ENCODE data around the gene TSTD2.

The TSTD2 gene

DNA sequence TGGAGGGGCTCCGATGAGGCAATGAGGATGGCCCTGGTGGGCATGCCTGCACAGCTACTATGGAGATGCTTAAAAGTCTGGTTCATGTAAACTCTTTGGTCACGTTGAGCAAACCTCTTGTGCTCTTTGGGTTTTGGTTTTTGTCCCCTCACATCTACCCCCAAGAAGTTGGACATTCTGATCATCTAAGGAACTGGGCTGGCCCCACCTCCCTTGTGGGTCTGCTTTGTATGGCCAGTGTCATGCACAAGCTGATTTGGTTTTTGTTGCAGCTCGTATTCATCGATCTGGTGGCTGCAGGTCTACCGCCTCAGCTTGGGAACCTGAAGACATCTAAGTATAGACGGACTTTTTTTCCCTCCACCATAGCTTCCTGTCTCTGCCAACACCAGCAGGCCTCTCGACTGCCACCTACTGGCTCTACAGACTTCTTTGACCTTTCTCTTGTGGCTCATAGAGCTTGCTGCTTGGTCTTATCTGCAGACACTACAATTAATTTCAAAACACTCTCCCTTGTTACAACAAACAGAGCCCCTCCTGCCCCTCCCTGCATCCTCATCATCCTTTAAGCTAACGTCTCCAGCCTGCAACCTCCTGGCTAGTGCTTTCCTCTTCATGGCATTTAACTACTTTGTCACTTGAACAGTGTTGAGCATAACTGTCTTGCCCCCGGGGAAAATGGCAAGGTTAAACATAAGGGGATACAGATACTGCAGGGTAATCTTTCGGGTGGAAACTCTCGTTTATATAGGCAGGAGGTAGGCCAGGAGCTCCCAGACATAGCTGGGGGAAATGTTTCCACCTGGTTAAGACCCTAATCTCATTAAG is 34.5 kb downstream of the TSTD2 start:
- no peaks in the 10 kb centered on the region for H4K20me1 ChIP-seq (ENCODE audit: insufficient read depth, low read length)
- H3K9ac ChIP-seq (ENCODE audit: low read length): no peak overlapping the region
- no peaks in the 10 kb centered on the region for H3K9me3 ChIP-seq (replicated peaks; ENCODE audit: insufficient read depth, low read length)
- 0 out of 2 replicates have a peak overlapping the region, but pooled peaks have one; percentile 23 for H3K4me3 ChIP-seq (ENCODE audit: low read length)
- peak overlapping the region; percentile 70 for H2AFZ ChIP-seq (ENCODE audit: low read length)
- TF ChIP-seq, protein P1, sequence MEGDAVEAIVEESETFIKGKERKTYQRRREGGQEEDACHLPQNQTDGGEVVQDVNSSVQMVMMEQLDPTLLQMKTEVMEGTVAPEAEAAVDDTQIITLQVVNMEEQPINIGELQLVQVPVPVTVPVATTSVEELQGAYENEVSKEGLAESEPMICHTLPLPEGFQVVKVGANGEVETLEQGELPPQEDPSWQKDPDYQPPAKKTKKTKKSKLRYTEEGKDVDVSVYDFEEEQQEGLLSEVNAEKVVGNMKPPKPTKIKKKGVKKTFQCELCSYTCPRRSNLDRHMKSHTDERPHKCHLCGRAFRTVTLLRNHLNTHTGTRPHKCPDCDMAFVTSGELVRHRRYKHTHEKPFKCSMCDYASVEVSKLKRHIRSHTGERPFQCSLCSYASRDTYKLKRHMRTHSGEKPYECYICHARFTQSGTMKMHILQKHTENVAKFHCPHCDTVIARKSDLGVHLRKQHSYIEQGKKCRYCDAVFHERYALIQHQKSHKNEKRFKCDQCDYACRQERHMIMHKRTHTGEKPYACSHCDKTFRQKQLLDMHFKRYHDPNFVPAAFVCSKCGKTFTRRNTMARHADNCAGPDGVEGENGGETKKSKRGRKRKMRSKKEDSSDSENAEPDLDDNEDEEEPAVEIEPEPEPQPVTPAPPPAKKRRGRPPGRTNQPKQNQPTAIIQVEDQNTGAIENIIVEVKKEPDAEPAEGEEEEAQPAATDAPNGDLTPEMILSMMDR (IDR thresholded peaks at IDR 0.05; ENCODE audit: low read length): peak; percentile 96
- TF ChIP-seq EZH2 (optimal IDR thresholded peaks at IDR 0.05; ENCODE audit: low read depth, low read length): no peak
- TF ChIP-seq EZH2phosphoT487 (IDR thresholded peaks at IDR 0.05; ENCODE audit: low read length): no peak
- 0 out of 2 replicates have a peak, but pooled peaks cover 3% of the 10 kb centered on the region for H3F3A ChIP-seq (ENCODE audit: insufficient read depth, low read length)
- peak overlapping the region; percentile 12; the same call in 1 of the 2 replicates for H3K27ac ChIP-seq (ENCODE audit: low read length)
- no peaks in the 10 kb centered on the region for H3K27me3 ChIP-seq (replicated peaks; ENCODE audit: insufficient read depth, low read length)
- peak; percentile 86 for DNase-seq
- H3K4me1 ChIP-seq (ENCODE audit: low read length): peaks cover 16% of the 10 kb centered on the region
- H3K9me2 ChIP-seq (replicated peaks; ENCODE audit: insufficient read depth, low read length): no peaks in the 10 kb centered on the region
- 0 out of 2 replicates have a peak, but pooled peaks cover 2% of the 10 kb centered on the region for H3K36me3 ChIP-seq (replicated peaks; ENCODE audit: insufficient read depth, low read length)
- H3K79me2 ChIP-seq (ENCODE audit: low read length): no peaks in the 10 kb centered on the region
- peak overlapping the region; percentile 75 for H3K4me2 ChIP-seq (ENCODE audit: low read depth, low read length)

DNA sequence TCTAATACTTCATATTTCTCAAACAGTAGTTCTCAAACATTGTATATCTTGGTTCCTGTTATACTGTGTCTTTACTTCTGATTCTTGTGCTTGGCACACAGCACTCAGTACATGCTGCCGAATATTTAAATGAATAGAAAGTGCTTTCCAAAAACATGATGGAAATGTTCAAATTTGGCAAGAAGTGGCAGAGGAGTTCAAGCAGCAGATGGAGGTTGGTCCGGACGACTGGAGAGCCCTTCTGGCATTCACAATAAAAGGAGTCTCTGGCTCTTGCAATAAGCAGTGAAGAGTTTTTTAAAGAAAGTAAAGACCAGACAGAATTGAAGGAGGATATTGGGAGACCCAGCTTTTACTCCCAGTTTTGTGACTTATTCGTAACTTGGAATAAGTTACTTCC is 36.3 kb downstream of the TSTD2 start:
- Histone ChIP-seq H3K9ac (ENCODE audit: low read length) (no peak overlapping the region), H3F3A (ENCODE audit: insufficient read depth, low read length) (0 out of 2 replicates have a peak, but pooled peaks cover 3% of the 10 kb centered on the region), H3K27ac (ENCODE audit: low read length) (no peak overlapping the region), H2AFZ (ENCODE audit: low read length) (no peak overlapping the region), H3K9me3 (replicated peaks; ENCODE audit: insufficient read depth, low read length) (no peaks in the 10 kb centered on the region), H4K20me1 (ENCODE audit: insufficient read depth, low read length) (no peaks in the 10 kb centered on the region), H3K4me1 (ENCODE audit: low read length) (peaks cover 16% of the 10 kb centered on the region), H3K27me3 (replicated peaks; ENCODE audit: insufficient read depth, low read length) (no peaks in the 10 kb centered on the region), H3K4me2 (ENCODE audit: low read depth, low read length) (no peak overlapping the region), H3K9me2 (replicated peaks; ENCODE audit: insufficient read depth, low read length) (no peaks in the 10 kb centered on the region), H3K79me2 (ENCODE audit: low read length) (no peaks in the 10 kb centered on the region), H3K4me3 (ENCODE audit: low read length) (no peak overlapping the region), H3K36me3 (replicated peaks; ENCODE audit: insufficient read depth, low read length) (0 out of 2 replicates have a peak, but pooled peaks cover 2% of the 10 kb centered on the region)
- TF ChIP-seq, protein P1 (IDR thresholded peaks at IDR 0.05; ENCODE audit: low read length): no peak
- no peak for TF ChIP-seq EZH2phosphoT487 (IDR thresholded peaks at IDR 0.05; ENCODE audit: low read length)
- TF ChIP-seq EZH2 (optimal IDR thresholded peaks at IDR 0.05; ENCODE audit: low read depth, low read length): no peak
- no peak for DNase-seq

DNA sequence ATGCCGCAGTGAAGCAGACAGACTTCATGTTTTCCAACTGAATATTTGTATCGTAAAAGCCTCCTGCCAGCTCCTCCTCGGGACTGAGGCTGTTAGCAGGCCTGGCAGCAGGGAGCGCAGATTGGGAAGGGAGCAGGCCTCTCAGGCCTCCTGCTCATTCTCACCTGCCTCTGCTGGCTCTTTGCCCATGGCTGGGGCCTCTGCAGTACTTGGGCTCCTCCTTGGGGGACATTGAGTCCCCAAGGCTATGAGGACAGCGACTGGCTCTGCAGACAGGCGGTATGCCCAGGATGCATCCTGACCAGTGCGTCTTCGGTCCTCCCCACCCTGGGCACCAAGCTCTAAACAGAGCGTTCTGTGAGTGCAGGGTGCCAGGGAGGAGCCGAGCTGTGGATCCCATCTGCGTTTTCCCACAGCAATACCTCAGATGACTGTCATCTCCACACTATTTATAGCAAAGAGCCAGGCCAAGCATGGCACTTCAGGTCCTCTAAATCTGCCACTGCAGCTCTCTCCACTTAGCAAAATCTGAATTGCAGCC is 38.7 kb downstream of the TSTD2 start:
- TF ChIP-seq, protein P1 (IDR thresholded peaks at IDR 0.05; ENCODE audit: low read length): no peak
- no peak for TF ChIP-seq EZH2 (optimal IDR thresholded peaks at IDR 0.05; ENCODE audit: low read depth, low read length)
- no peak for TF ChIP-seq EZH2phosphoT487 (IDR thresholded peaks at IDR 0.05; ENCODE audit: low read length)
- Histone ChIP-seq H2AFZ (ENCODE audit: low read length) (no peak overlapping the region), H3K36me3 (replicated peaks; ENCODE audit: insufficient read depth, low read length) (no peaks in the 10 kb centered on the region), H3K79me2 (ENCODE audit: low read length) (no peaks in the 10 kb centered on the region), H3K4me2 (ENCODE audit: low read depth, low read length) (no peak overlapping the region), H3K9ac (ENCODE audit: low read length) (no peak overlapping the region), H3K9me2 (replicated peaks; ENCODE audit: insufficient read depth, low read length) (no peaks in the 10 kb centered on the region), H3K4me1 (ENCODE audit: low read length) (peaks cover 11% of the 10 kb centered on the region), H3K9me3 (replicated peaks; ENCODE audit: insufficient read depth, low read length) (no peaks in the 10 kb centered on the region), H3K27me3 (replicated peaks; ENCODE audit: insufficient read depth, low read length) (no peaks in the 10 kb centered on the region), H3K4me3 (ENCODE audit: low read length) (no peak overlapping the region), H3F3A (ENCODE audit: insufficient read depth, low read length) (no peaks in the 10 kb centered on the region), H3K27ac (ENCODE audit: low read length) (no peak overlapping the region), H4K20me1 (ENCODE audit: insufficient read depth, low read length) (no peaks in the 10 kb centered on the region)
- no peak for DNase-seq

All from MM.1S (cell line).